H9 (cell line): ENCODE results near the gene GPRC5A. TPM values are rescaled to one million over a fixed set of nuclear protein-coding genes. Genes with fewer than 3 reads are reported as not detected.
A peak's percentile ranks its signal among the peaks of the same experiment; 100 is the strongest.

ENCODE experiments used
- DNase-seq: peaks from one replicate; pipeline ENCODE4 v3.0.0-alpha.2; 2017
- H2AFZ ChIP-seq: one replicate; pipeline ENCODE4 v1.6.1; 2013; ENCODE audit warnings: mild to moderate bottlenecking, low read length, control low read depth, moderate library complexity
- H2AK5ac ChIP-seq: 2 replicates; pipeline ENCODE4 v1.6.1; 2013; ENCODE audit warnings: low read length, control low read depth, mixed read lengths; ENCODE audit not compliant: insufficient read length
- H2BK120ac ChIP-seq: one replicate; pipeline ENCODE4 v1.6.1; 2013; ENCODE audit warnings: low read depth, mild to moderate bottlenecking, low read length, control low read depth, inconsistent platforms; ENCODE audit not compliant: poor library complexity, severe bottlenecking
- H2BK12ac ChIP-seq: 2 replicates; pipeline ENCODE4 v1.6.1; 2013; ENCODE audit warnings: low read length, control low read depth, mixed read lengths, low read depth; ENCODE audit not compliant: insufficient read length
- H2BK15ac ChIP-seq: 2 replicates; pipeline ENCODE4 v1.6.1; 2013; ENCODE audit warnings: low read depth, low read length, control low read depth
- H2BK20ac ChIP-seq: one replicate; pipeline ENCODE4 v1.6.1; 2013; ENCODE audit warnings: low read depth, mild to moderate bottlenecking, low read length, control low read depth, inconsistent platforms; ENCODE audit not compliant: poor library complexity, severe bottlenecking
- H2BK5ac ChIP-seq: 2 replicates; pipeline ENCODE4 v1.6.1; 2013; ENCODE audit warnings: low read length, control low read depth, mixed read lengths; ENCODE audit not compliant: insufficient read length
- H3K14ac ChIP-seq: 2 replicates; pipeline ENCODE4 v1.6.1; 2013; ENCODE audit warnings: low read length, control low read depth; ENCODE audit not compliant: insufficient read depth
- H3K18ac ChIP-seq: 2 replicates; pipeline ENCODE4 v1.6.1; 2013; ENCODE audit warnings: low read depth, mild to moderate bottlenecking, mixed read lengths, low read length, control low read depth; ENCODE audit not compliant: insufficient read length
- H3K23ac ChIP-seq: 2 replicates; pipeline ENCODE4 v1.6.1; 2013; ENCODE audit warnings: low read length, control low read depth, mixed read lengths, low read depth; ENCODE audit not compliant: insufficient read length
- H3K23me2 ChIP-seq: 2 replicates; pipeline ENCODE4 v1.6.1; 2013; ENCODE audit warnings: low read depth, mild to moderate bottlenecking, mixed read lengths, low read length, control low read depth; ENCODE audit not compliant: insufficient read length, poor library complexity, severe bottlenecking
- H3K27ac ChIP-seq: 2 replicates; pipeline ENCODE4 v1.5.1; 2013; ENCODE audit warnings: low read length, control low read depth, mixed read lengths, low read depth; ENCODE audit not compliant: insufficient read length
- H3K27me3 ChIP-seq: 2 replicates; pipeline ENCODE4 v1.6.1; 2013; ENCODE audit warnings: low read length, control low read depth, inconsistent platforms; ENCODE audit not compliant: insufficient read depth
- H3K4ac ChIP-seq: 2 replicates; pipeline ENCODE4 v1.6.1; 2013; ENCODE audit warnings: low read depth, mild to moderate bottlenecking, control low read depth, inconsistent platforms, low read length, moderate library complexity
- H3K4me1 ChIP-seq: 2 replicates; pipeline ENCODE4 v1.6.1; 2013; ENCODE audit warnings: low read length, control low read depth, inconsistent platforms; ENCODE audit not compliant: insufficient read depth
- H3K4me2 ChIP-seq: 2 replicates; pipeline ENCODE4 v1.6.1; 2013; ENCODE audit warnings: low read length, control low read depth, mixed read lengths; ENCODE audit not compliant: insufficient read length, insufficient read depth
- H3K56ac ChIP-seq: 2 replicates; pipeline ENCODE4 v1.6.1; 2013; ENCODE audit warnings: low read depth, mild to moderate bottlenecking, mixed read lengths, low read length, control low read depth; ENCODE audit not compliant: insufficient read length
- H3K79me1 ChIP-seq: 2 replicates; pipeline ENCODE4 v1.6.1; 2013; ENCODE audit warnings: low read depth, mild to moderate bottlenecking, moderate library complexity, low read length, control low read depth, inconsistent platforms; ENCODE audit not compliant: insufficient read depth, poor library complexity, severe bottlenecking
- H3K79me2 ChIP-seq: 2 replicates; pipeline ENCODE4 v1.6.1; 2013; ENCODE audit warnings: low read length, control low read depth, inconsistent platforms; ENCODE audit not compliant: insufficient read depth
- H3K9ac ChIP-seq: 2 replicates; pipeline ENCODE4 v1.6.1; 2013; ENCODE audit warnings: low read length, control low read depth, mixed read lengths; ENCODE audit not compliant: insufficient read length; ENCODE audit errors: extremely low read depth
- H3K9me3 ChIP-seq: one replicate; pipeline ENCODE4 v1.6.1; 2013; ENCODE audit warnings: low read depth, low read length, inconsistent platforms; ENCODE audit not compliant: control insufficient read depth
- H3T11ph ChIP-seq: one replicate; pipeline ENCODE4 v1.6.1; 2013; ENCODE audit warnings: mild to moderate bottlenecking, low read length, control low read depth, inconsistent platforms
- H4K20me1 ChIP-seq: one replicate; pipeline ENCODE4 v1.6.1; 2013; ENCODE audit not compliant: control insufficient read depth, insufficient read length, insufficient read depth
- H4K5ac ChIP-seq: 2 replicates; pipeline ENCODE4 v1.6.1; 2013; ENCODE audit warnings: low read depth, mild to moderate bottlenecking, mixed read lengths, low read length, control low read depth; ENCODE audit not compliant: insufficient read length
- H4K8ac ChIP-seq: replicated peaks from 2 replicates; pipeline ENCODE4 v1.6.1; 2013; ENCODE audit warnings: low read length, control low read depth, mixed read lengths, low read depth; ENCODE audit not compliant: insufficient read length
- H4K91ac ChIP-seq: 2 replicates; pipeline ENCODE4 v1.6.1; 2013; ENCODE audit warnings: low read depth, mild to moderate bottlenecking, moderate library complexity, mixed read lengths, low read length, control low read depth; ENCODE audit not compliant: insufficient read length
- H3K27ac Mint-ChIP-seq, 3 experiments: 2 replicates in 2 of 3; 3 replicates in 1 of 3; pipeline ENCODE4 v1.8.0; 2020 to 2021; ENCODE audit warnings: mixed read lengths in 3 of 3, mild to moderate bottlenecking in 1 of 3, moderate library complexity in 1 of 3
- H3K27me3 Mint-ChIP-seq: 2 replicates; pipeline ENCODE4 v1.8.0; 2021; ENCODE audit warnings: low read depth, mild to moderate bottlenecking, moderate library complexity, mixed read lengths
- H3K36me3 Mint-ChIP-seq, 3 experiments: 2 replicates in 2 of 3; 3 replicates in 1 of 3; pipeline ENCODE4 v1.8.0; 2020 to 2021; ENCODE audit warnings: low read depth in 3 of 3, mixed read lengths in 3 of 3; ENCODE audit not compliant: insufficient read depth in 1 of 3
- H3K4me1 Mint-ChIP-seq, 2 experiments: 2 replicates each; pipeline ENCODE4 v1.8.0; 2020; ENCODE audit warnings: mixed read lengths in 2 of 2
- H3K4me3 Mint-ChIP-seq, 2 experiments: 2 replicates in 1 of 2; 3 replicates in 1 of 2; pipeline ENCODE4 v1.8.0; 2020 to 2021; ENCODE audit warnings: mild to moderate bottlenecking in 2 of 2, mixed read lengths in 2 of 2, moderate library complexity in 1 of 2
- H3K9me3 Mint-ChIP-seq, 2 experiments: 2 replicates in 1 of 2; 3 replicates in 1 of 2; pipeline ENCODE4 v1.8.0; 2020; ENCODE audit warnings: mild to moderate bottlenecking in 2 of 2, mixed read lengths in 2 of 2, moderate library complexity in 1 of 2
- WGBS: extraction: QIAGEN DNeasy Blood & Tissue Kit; methylation state at CpG from one replicate; pipeline ENCODE4 v1.1.7; 2013; ENCODE audit warnings: missing lambda C conversion rate, low lambda C conversion rate, mixed read lengths; ENCODE audit not compliant: insufficient read length; ENCODE audit errors: extremely low coverage; 5-methylcytosine and 5-hydroxymethylcytosine counted together
- total RNA-seq: library from RNA; stranded (reverse); gene quantifications from 2 replicates; pipeline ENCODE4 v1.2.1, GENCODE V29; 2021
- TF ChIP-seq, protein P1 (sequence below): fragments of 200-600 bp; sonication (generic); conservative IDR thresholded peaks from 3 replicates; pipeline ENCODE4 v1.8.0; 2021; ENCODE audit warnings: antibody characterized with exemption, mild to moderate bottlenecking

The GPRC5A gene
- total RNA-seq, 1 experiment from 2014 or later = 0.09 TPM

- peak overlapping the region; percentile 98 for H3K4me2 ChIP-seq
- H3K27me3 ChIP-seq = peaks cover 8% of the 10 kb centered on the region; the same call in 1 of the 2 replicates
- no peak overlapping the region for H2BK15ac ChIP-seq
- H2BK12ac ChIP-seq = no peak overlapping the region
- no peaks in the 10 kb centered on the region for H3K4me1 ChIP-seq
- WGBS = no CpG with 5 or more reads among the region's 7 CpGs
- H3K4me3 Mint-ChIP-seq = peak overlapping the region; percentile 72 to 91
- no peak overlapping the region for H3K14ac ChIP-seq
- no peaks in the 10 kb centered on the region for H4K20me1 ChIP-seq
- no peak overlapping the region for H3K23ac ChIP-seq
- no peak overlapping the region for H2AFZ ChIP-seq
- H3K79me1 ChIP-seq = no peaks in the 10 kb centered on the region
- H3K18ac ChIP-seq = no peak overlapping the region
- H4K8ac ChIP-seq = no peak overlapping the region
- H3K9me3 Mint-ChIP-seq = no peaks in the 10 kb centered on the region; a peak in 1 of 5 replicates
- H3K9me3 ChIP-seq = no peaks in the 10 kb centered on the region
- no peak overlapping the region for H4K5ac ChIP-seq
- TF ChIP-seq, protein P1, sequence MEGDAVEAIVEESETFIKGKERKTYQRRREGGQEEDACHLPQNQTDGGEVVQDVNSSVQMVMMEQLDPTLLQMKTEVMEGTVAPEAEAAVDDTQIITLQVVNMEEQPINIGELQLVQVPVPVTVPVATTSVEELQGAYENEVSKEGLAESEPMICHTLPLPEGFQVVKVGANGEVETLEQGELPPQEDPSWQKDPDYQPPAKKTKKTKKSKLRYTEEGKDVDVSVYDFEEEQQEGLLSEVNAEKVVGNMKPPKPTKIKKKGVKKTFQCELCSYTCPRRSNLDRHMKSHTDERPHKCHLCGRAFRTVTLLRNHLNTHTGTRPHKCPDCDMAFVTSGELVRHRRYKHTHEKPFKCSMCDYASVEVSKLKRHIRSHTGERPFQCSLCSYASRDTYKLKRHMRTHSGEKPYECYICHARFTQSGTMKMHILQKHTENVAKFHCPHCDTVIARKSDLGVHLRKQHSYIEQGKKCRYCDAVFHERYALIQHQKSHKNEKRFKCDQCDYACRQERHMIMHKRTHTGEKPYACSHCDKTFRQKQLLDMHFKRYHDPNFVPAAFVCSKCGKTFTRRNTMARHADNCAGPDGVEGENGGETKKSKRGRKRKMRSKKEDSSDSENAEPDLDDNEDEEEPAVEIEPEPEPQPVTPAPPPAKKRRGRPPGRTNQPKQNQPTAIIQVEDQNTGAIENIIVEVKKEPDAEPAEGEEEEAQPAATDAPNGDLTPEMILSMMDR = no peak
- no peak overlapping the region for H2BK5ac ChIP-seq
- no peak overlapping the region for H3K27ac Mint-ChIP-seq
- no peak for DNase-seq
- no peak overlapping the region for H2BK120ac ChIP-seq
- H3K9ac ChIP-seq = peak overlapping the region; percentile 18
- H3K27ac ChIP-seq = no peak overlapping the region
- H3K27me3 Mint-ChIP-seq = peaks cover 67% of the 10 kb centered on the region
- H3K4ac ChIP-seq = no peak overlapping the region
- no peak overlapping the region for H2BK20ac ChIP-seq
- no peaks in the 10 kb centered on the region for H3K79me2 ChIP-seq
- H3K56ac ChIP-seq = no peak overlapping the region
- H3K23me2 ChIP-seq = peaks cover 13% of the 10 kb centered on the region
- no peak overlapping the region for H4K91ac ChIP-seq
- H3K4me1 Mint-ChIP-seq = peaks cover 25 to 30% of the 10 kb centered on the region in 2 experiments
- no peak overlapping the region for H2AK5ac ChIP-seq
- H3T11ph ChIP-seq = no peak overlapping the region
- no peaks in the 10 kb centered on the region for H3K36me3 Mint-ChIP-seq
Measured at GRCh38 chr12:12891881-12892355, 556 bp downstream of the GPRC5A start.
